ENCODE measurements around the gene MMP21. TPM values are rescaled to one million over a fixed set of nuclear protein-coding genes. Genes with fewer than 3 reads are reported as not detected.

MMP21 gene
- total RNA-seq, 1 experiment from 2014 or later, result not detected

DNA sequence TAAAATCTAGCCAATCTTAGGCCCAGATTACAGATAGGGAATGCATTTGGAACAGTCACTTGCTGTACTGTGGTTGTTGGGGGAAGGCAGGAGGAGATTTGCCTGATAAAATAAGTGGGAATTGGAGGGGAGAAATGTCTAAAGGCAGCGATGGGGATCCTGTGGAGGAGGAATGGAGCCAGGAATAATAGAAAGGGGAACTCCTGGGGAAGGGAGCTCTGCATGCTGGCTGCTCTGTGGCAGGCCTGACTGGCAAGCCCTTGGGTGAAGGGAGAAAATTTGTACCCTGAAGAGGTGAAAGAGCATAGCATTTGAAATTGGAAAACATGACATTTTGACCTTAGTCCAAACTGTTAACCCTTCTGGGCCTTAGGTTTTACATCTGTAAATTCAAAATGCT is 13.7 kb downstream of the MMP21 start:
- Histone ChIP-seq H2AFZ (ENCODE audit: low read length) (no peak overlapping the region), H3T11ph (ENCODE audit: low read length) (no peak overlapping the region), H3K23ac (ENCODE audit: insufficient read length, low read depth, low read length) (no peak overlapping the region), H3K79me2 (ENCODE audit: insufficient read depth, low read length) (no peaks in the 10 kb centered on the region), H3K27ac (ENCODE audit: insufficient read length, low read depth, low read length) (no peak overlapping the region), H4K20me1 (ENCODE audit: control insufficient read depth, insufficient read depth, insufficient read length) (no peaks in the 10 kb centered on the region), H2BK12ac (ENCODE audit: insufficient read length, low read depth, low read length) (no peak overlapping the region), H3K9ac (ENCODE audit: extremely low read depth, insufficient read length, low read length) (no peak overlapping the region), H3K56ac (ENCODE audit: insufficient read length, low read depth, low read length) (no peak overlapping the region), H3K27me3 (ENCODE audit: insufficient read depth, low read length) (no peaks in the 10 kb centered on the region), H2BK20ac (ENCODE audit: low read depth, low read length, poor library complexity, severe bottlenecking) (no peak overlapping the region), H3K18ac (ENCODE audit: insufficient read length, low read depth, low read length) (no peak overlapping the region), H3K4me1 (ENCODE audit: insufficient read depth, low read length) (no peaks in the 10 kb centered on the region; the same call in 1 of the 2 replicates), H2BK120ac (ENCODE audit: low read depth, low read length, poor library complexity, severe bottlenecking) (no peak overlapping the region), H4K91ac (ENCODE audit: insufficient read length, low read depth, low read length) (no peak overlapping the region), H3K9me3 (ENCODE audit: control insufficient read depth, low read depth, low read length) (no peaks in the 10 kb centered on the region), H2AK5ac (ENCODE audit: insufficient read length, low read length) (no peak overlapping the region), H3K79me1 (ENCODE audit: insufficient read depth, low read depth, low read length, poor library complexity, severe bottlenecking) (no peaks in the 10 kb centered on the region), H3K4ac (ENCODE audit: low read depth, low read length) (no peak overlapping the region), H2BK5ac (ENCODE audit: insufficient read length, low read length) (no peak overlapping the region), H4K5ac (ENCODE audit: insufficient read length, low read depth, low read length) (no peak overlapping the region), H3K14ac (ENCODE audit: insufficient read depth, low read length) (no peak overlapping the region), H3K23me2 (ENCODE audit: insufficient read length, low read depth, low read length, poor library complexity, severe bottlenecking) (no peaks in the 10 kb centered on the region), H4K8ac (replicated peaks; ENCODE audit: insufficient read length, low read depth, low read length) (no peak overlapping the region), H2BK15ac (ENCODE audit: low read depth, low read length) (no peak overlapping the region), H3K4me2 (ENCODE audit: insufficient read depth, insufficient read length, low read length) (no peak overlapping the region)
- DNase-seq, result no peak
- no CpG with 5 or more reads among the region's 1 CpG for WGBS (ENCODE audit: extremely low coverage, insufficient read length, low lambda C conversion rate)
- TF ChIP-seq, protein P1, sequence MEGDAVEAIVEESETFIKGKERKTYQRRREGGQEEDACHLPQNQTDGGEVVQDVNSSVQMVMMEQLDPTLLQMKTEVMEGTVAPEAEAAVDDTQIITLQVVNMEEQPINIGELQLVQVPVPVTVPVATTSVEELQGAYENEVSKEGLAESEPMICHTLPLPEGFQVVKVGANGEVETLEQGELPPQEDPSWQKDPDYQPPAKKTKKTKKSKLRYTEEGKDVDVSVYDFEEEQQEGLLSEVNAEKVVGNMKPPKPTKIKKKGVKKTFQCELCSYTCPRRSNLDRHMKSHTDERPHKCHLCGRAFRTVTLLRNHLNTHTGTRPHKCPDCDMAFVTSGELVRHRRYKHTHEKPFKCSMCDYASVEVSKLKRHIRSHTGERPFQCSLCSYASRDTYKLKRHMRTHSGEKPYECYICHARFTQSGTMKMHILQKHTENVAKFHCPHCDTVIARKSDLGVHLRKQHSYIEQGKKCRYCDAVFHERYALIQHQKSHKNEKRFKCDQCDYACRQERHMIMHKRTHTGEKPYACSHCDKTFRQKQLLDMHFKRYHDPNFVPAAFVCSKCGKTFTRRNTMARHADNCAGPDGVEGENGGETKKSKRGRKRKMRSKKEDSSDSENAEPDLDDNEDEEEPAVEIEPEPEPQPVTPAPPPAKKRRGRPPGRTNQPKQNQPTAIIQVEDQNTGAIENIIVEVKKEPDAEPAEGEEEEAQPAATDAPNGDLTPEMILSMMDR (conservative IDR thresholded peaks at IDR 0.05), result no peak
- H3K4me3 Mint-ChIP-seq, result peak overlapping the region in 1 of 2 experiments; percentile 1; a peak in 1 of 5 replicates
- no peaks in the 10 kb centered on the region for H3K27me3 Mint-ChIP-seq (ENCODE audit: low read depth)
- peak overlapping the region in 1 of 3 experiments; percentile 92; a peak in 3 of 7 replicates for H3K27ac Mint-ChIP-seq
- H3K9me3 Mint-ChIP-seq, result no peaks in the 10 kb centered on the region
- peaks cover 39 to 72% (median 54%) of the 10 kb centered on the region in 3 experiments; a peak in 6 of 7 replicates for H3K36me3 Mint-ChIP-seq (ENCODE audit: insufficient read depth in 1 of 3, low read depth in 3 of 3)
- H3K4me1 Mint-ChIP-seq, result peaks cover 14 to 23% of the 10 kb centered on the region in 2 experiments

All from H9 (cell line).